Left lung (tissue), 10 donors: ENCODE measurements around the gene TMTC2. TPM values are rescaled to one million over a fixed set of nuclear protein-coding genes. Genes with fewer than 3 reads are reported as not detected.

Experiments used
- ATAC-seq: fragments of 200-7000 bp; cut with Tn5 transposase; one replicate; pipeline ENCODE4 v1.9.1; 2020; ENCODE audit warnings: moderate library complexity
- DNase-seq, 4 donors: peaks; one replicate each; pipeline ENCODE4 v3.0.0-alpha.2; 2013 to 2020
- H3K27ac ChIP-seq, 2 donors: fragments of 200-600 bp; sonication (generic) in 1 of 2; one replicate each; pipeline versions ENCODE4 v1.5.0 to v1.8.0; 2020 to 2021
- H3K27me3 ChIP-seq, 2 donors: fragments of 200-600 bp; sonication (generic) in 1 of 2; one replicate each; pipeline versions ENCODE4 v1.5.0 to v1.8.0; 2020 to 2021
- H3K36me3 ChIP-seq, 2 donors: fragments of 200-600 bp; sonication (generic) in 1 of 2; one replicate each; pipeline versions ENCODE4 v1.5.0 to v1.8.0; 2020 to 2021
- H3K4me1 ChIP-seq, 2 donors: fragments of 200-600 bp; one replicate each; pipeline ENCODE4 v1.8.0; 2021
- H3K4me3 ChIP-seq, 2 donors: fragments of 200-600 bp; sonication (generic) in 1 of 2; one replicate each; pipeline versions ENCODE4 v1.5.0 to v1.8.0; 2020 to 2021; ENCODE audit warnings: mild to moderate bottlenecking in 1 of 2
- H3K9me3 ChIP-seq, 2 donors: fragments of 200-600 bp; sonication (generic) in 1 of 2; one replicate each; pipeline versions ENCODE4 v1.5.0 to v1.8.0; 2020 to 2021
- CTCF ChIP-seq, 2 donors: fragments of 200-600 bp; sonication (generic) in 1 of 2; IDR thresholded peaks; one replicate each; pipeline versions ENCODE4 v1.5.0 to v1.8.0; 2021; ENCODE audit warnings: antibody characterized with exemption in 2 of 2
- intact Hi-C, 2 donors: fragments of 100-400 bp; cut with DNase I; formaldehyde crosslinking; loops; one replicate each; pipeline versions ENCODE4 v1.11.2 to v1.14.2; 2022
- polyA plus RNA-seq, 6 donors: library from polyadenylated mRNA; unstranded; fragments of 120-200 nt; gene quantifications; one replicate each; pipeline ENCODE4 v1.2.1, GENCODE V29; 2013; ENCODE audit not compliant: insufficient read length in 6 of 6
- total RNA-seq, 2 donors: library from RNA; stranded (reverse); fragmentation: NEBNext Ultra II Directional; extraction: Animal tissue kit (Norgen Biotek cat#: 25700); gene quantifications; one replicate each; pipeline ENCODE4 v1.2.1, GENCODE V29; 2021
- donor health status: DM: no; HTN: yes; CAD: no.
- donor health status: DM: no; HTN: no; CAD: no.

TMTC2 gene
- total and polyA plus RNA-seq, 8 donors = 17.2 to 46.1 (median 39.3) TPM

- Histone ChIP-seq H3K9me3 (no peaks in the 10 kb centered on the region), H3K4me1 (no peaks in the 10 kb centered on the region), H3K27ac (no peak overlapping the region), H3K36me3 (no peaks in the 10 kb centered on the region), H3K27me3 (no peaks in the 10 kb centered on the region), H3K4me3 (no peak overlapping the region)
- intact Hi-C loops = no loop called here
- DNase-seq = no peak
- ATAC-seq = no peak
- TF ChIP-seq CTCF (IDR thresholded peaks at IDR 0.05) = no peak
Measured at GRCh38 chr12:82665142-82665923, 21.4 kb upstream of the TMTC2 start.

GRCh38 chr12:82666830-82667229, 19.9 kb upstream of the TMTC2 start:
- Histone ChIP-seq H3K27me3 (no peaks in the 10 kb centered on the region), H3K27ac (no peak overlapping the region), H3K36me3 (no peaks in the 10 kb centered on the region), H3K4me3 (no peak overlapping the region), H3K9me3 (no peaks in the 10 kb centered on the region), H3K4me1 (no peaks in the 10 kb centered on the region)
- DNase-seq (no peak), ATAC-seq (no peak)
- intact Hi-C loops = no loop called here
- no peak for TF ChIP-seq CTCF (IDR thresholded peaks at IDR 0.05)

GRCh38 chr12:82671673-82672195, 15.0 kb upstream of the TMTC2 start:
- H3K27ac ChIP-seq = no peak overlapping the region
- ATAC-seq = no peak
- no peak overlapping the region for H3K4me3 ChIP-seq
- H3K36me3 ChIP-seq = no peaks in the 10 kb centered on the region
- TF ChIP-seq CTCF (IDR thresholded peaks at IDR 0.05) = no peak
- H3K4me1 ChIP-seq = no peaks in the 10 kb centered on the region
- H3K27me3 ChIP-seq = no peaks in the 10 kb centered on the region
- DNase-seq = no peak
- intact Hi-C loops = no loop called here
- H3K9me3 ChIP-seq = no peaks in the 10 kb centered on the region

GRCh38 chr12:82672811-82673495, 13.8 kb upstream of the TMTC2 start:
- no peak for TF ChIP-seq CTCF (IDR thresholded peaks at IDR 0.05)
- no peak overlapping the region for H3K4me3 ChIP-seq
- intact Hi-C loops = no loop called here
- ATAC-seq = no peak
- no peak overlapping the region for H3K27ac ChIP-seq
- H3K36me3 ChIP-seq = no peaks in the 10 kb centered on the region
- DNase-seq = no peak
- no peaks in the 10 kb centered on the region for H3K9me3 ChIP-seq
- no peaks in the 10 kb centered on the region for H3K4me1 ChIP-seq
- no peaks in the 10 kb centered on the region for H3K27me3 ChIP-seq

- H3K9me3 ChIP-seq = no peaks in the 10 kb centered on the region
- no peak for ATAC-seq
- no peak for DNase-seq
- H3K4me1 ChIP-seq = no peaks in the 10 kb centered on the region
- no peaks in the 10 kb centered on the region for H3K36me3 ChIP-seq
- no peak overlapping the region for H3K27ac ChIP-seq
- H3K27me3 ChIP-seq = no peaks in the 10 kb centered on the region
- intact Hi-C loops = no loop called here
- no peak overlapping the region for H3K4me3 ChIP-seq
- TF ChIP-seq CTCF (IDR thresholded peaks at IDR 0.05) = no peak
Measured at GRCh38 chr12:82673698-82674097, 13.0 kb upstream of the TMTC2 start.
